ENCODE results near the gene HELLS.
"Not testable (repeated sequence)": the region's sequence is repeated elsewhere in the genome, so short reads cannot be mapped to it uniquely, and the experiment has no call there.

The HELLS gene

DNA sequence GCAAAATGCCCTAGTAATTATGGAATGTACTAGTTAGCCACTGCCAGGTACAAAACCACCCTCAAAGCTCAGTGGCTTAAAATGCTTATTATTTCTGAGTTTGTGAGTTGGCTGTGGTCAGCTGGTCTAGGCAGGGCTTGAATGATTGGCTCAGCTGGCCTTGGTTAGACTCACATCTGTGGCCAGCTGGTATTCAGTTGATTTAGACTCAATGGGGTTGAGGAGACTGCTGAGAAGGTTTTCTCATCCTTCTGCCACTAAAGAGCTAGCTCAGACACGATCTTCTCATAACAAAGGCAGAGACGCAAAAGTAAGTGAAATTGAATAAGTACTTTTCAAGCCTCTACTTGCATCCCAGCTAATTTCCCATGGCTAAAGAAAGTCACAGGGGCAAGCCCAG, 80.9 kb downstream of the HELLS start:
- no peak for DNase-seq (ENCODE audit: low read depth, low spot score)
- H3K4me3 ChIP-seq (ENCODE audit: low read depth, low read length) = no peak overlapping the region
- no peak for TF ChIP-seq CTCF (IDR thresholded peaks at IDR 0.05; ENCODE audit: low read depth, low read length)
- in situ Hi-C loops (cut with HindIII; ENCODE audit: low sequenced_read_pairs) = no loop called here

DNA sequence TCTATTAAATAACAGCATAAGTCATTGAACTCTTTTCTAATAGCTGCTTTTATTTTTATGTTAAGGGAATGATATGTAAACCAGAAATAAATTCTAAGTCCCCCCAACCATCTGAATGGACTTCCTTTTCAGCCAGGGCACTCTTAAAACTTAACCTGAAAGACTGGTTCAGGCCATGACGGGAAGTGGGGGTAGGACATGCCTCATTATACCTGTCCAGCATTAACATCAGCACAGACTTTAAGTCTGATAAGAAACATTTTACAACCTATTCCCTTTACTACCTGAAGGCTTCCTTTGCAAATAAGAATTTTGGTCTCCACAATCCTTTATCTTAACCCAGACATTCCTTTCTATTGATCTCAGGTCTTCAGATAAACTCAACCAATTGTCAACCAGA, 81.9 kb downstream of the HELLS start:
- in situ Hi-C loops (cut with HindIII; ENCODE audit: low sequenced_read_pairs) = no loop called here

DNA sequence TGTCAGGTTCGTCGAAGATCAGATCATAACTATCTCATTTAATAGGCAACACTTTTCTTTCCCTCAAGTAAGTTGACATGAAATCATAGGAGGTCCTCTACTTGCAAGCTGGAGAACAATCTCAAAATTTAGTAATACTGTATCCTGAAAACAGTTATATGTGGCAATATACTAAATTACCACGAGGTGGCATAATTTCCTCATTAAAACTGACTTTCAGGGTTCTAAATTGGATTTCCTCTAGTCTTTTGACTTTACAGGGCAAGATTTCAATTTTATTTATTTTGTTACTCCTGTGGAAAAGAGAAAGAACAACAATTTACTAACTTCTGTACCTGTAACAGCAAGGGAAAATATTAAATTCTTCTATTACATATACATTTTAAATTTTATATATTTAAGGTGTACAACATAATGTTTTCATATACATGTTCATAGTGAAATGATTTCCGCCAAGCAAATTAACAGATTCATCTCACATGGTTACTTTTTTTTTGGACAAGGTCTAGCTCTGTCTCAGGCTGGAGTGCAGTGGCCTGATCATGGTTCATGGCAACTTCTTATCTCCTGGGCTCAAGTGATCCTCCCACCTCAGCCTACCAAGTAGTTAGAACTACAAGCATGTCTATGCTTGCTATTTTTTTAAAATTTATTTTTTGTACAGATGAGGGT, 84.6 kb downstream of the HELLS start:
- DNase-seq (ENCODE audit: low read depth, low spot score) = peak; percentile 22
- H3K4me3 ChIP-seq (ENCODE audit: low read depth, low read length) = no peak overlapping the region
- in situ Hi-C loops (cut with HindIII; ENCODE audit: low sequenced_read_pairs) = no loop called here
- peak; percentile 50 for TF ChIP-seq CTCF (IDR thresholded peaks at IDR 0.05; ENCODE audit: low read depth, low read length)

More for the DNA sequence above, 81.9 kb downstream of the HELLS start:
- no peak overlapping the region for H3K4me3 ChIP-seq (ENCODE audit: low read depth, low read length)
- TF ChIP-seq CTCF (IDR thresholded peaks at IDR 0.05; ENCODE audit: low read depth, low read length) = no peak
- no peak for DNase-seq (ENCODE audit: low read depth, low spot score)

- TF ChIP-seq CTCF (IDR thresholded peaks at IDR 0.05; ENCODE audit: low read depth, low read length) = no peak
- no peak for DNase-seq (ENCODE audit: low read depth, low spot score)
- no peak overlapping the region for H3K4me3 ChIP-seq (ENCODE audit: low read depth, low read length)
- in situ Hi-C loops (cut with HindIII; ENCODE audit: low sequenced_read_pairs) = no loop called here
These were observed 85.7 kb downstream of the HELLS start for GRCh38 chr10:94631077-94631875.

GRCh38 chr10:94632954-94633353, 87.4 kb downstream of the HELLS start:
- H3K4me3 ChIP-seq (ENCODE audit: low read depth, low read length) = no peak overlapping the region
- no peak for TF ChIP-seq CTCF (IDR thresholded peaks at IDR 0.05; ENCODE audit: low read depth, low read length)
- in situ Hi-C loops (cut with HindIII; ENCODE audit: low sequenced_read_pairs) = no loop called here
- DNase-seq (ENCODE audit: low read depth, low spot score) = no peak

- in situ Hi-C loops (cut with HindIII; ENCODE audit: low sequenced_read_pairs); H3K4me3 ChIP-seq (ENCODE audit: low read depth, low read length): not testable (repeated sequence)
These were observed 92.5 kb downstream of the HELLS start for GRCh38 chr10:94638097-94638496.

DNA sequence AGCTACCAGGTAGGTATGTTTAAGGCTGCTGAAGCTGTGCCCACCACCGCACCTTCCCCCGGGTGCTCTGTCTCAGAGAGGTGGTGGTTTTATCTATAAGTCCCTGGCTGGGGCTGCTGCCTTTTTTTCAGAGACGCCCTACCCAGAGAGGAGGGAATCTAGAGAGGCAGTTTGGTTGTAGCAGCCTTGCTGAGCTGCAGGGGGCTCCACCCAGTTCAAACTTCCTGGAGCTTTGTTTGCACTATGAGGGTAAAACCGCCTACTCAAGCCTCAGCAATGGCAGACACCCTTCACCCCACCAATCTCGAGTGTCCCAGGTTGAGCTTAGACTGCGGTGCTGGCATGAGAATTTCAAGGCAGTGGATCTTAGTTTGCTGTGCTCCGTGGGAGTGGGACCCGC, 94.3 kb downstream of the HELLS start:
- DNase-seq (ENCODE audit: low read depth, low spot score) = no peak
- no peak overlapping the region for H3K4me3 ChIP-seq (ENCODE audit: low read depth, low read length)
- in situ Hi-C loops (cut with HindIII; ENCODE audit: low sequenced_read_pairs) = no loop called here
- TF ChIP-seq CTCF (IDR thresholded peaks at IDR 0.05; ENCODE audit: low read depth, low read length) = no peak

More at GRCh38 chr10:94638097-94638496, 92.5 kb downstream of the HELLS start:
- DNase-seq (ENCODE audit: low read depth, low spot score) = not testable (repeated sequence)

Data from astrocyte of the spinal cord (primary cell).